HG03342 (cell line): ENCODE measurements around the gene OMD.

Experiments used
- ATAC-seq: cut with Tn5 transposase; IDR thresholded peaks from one replicate; pipeline ENCODE4 v1.9.1; 2021; ENCODE audit warnings: mild to moderate bottlenecking, moderate library complexity; ENCODE audit not compliant: unreplicated experiment

Gene OMD

DNA sequence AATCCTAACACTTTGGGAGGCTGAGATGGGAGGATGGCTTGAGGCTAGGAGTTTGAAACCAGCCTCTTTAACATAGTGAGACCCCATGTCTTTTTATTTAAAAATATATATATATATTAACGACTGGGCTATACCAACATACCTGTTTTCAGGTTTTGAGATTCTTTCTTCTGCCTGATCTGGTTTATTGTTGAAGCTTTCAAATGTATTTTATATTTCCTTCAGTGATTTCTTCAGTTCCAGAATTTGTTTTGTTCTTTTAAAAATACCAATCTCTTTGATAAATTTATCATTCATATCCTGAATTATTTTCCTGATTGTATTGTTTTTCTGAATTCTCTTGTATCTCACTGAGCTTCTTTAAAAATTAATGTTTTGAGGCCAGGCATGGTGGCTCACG is 51.1 kb downstream of the OMD start:
- ATAC-seq = no peak

DNA sequence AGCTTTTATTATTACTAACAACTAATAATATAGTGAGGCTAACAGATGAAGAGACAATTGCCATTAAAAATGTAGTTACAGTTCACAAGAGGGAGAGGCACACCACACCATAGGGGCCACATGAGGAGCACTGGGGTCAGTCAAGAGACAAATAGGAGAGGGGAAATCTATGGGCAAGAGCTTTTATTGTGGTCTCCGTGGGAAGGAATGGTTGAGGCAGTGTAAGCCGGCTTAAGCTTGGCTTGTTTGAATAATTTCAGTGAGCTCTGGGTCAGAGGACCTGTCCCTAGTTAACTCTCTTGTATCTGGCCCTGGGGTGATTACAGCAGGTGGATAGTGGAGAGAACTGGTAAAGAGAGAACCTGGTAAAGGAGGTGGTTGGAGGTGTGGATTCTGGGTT is 55.2 kb downstream of the OMD start:
- ATAC-seq = no peak
